Spleen (tissue), 11 donors: Measurements from ENCODE around the gene ASB10. TPM values are rescaled to one million over a fixed set of nuclear protein-coding genes. Genes with fewer than 3 reads are reported as not detected.
A peak's percentile ranks its signal among the peaks of the same experiment; 100 is the strongest.

ENCODE experiments used
- DNase-seq: peaks from one replicate; pipeline ENCODE4 v3.0.0-alpha.2; 2020
- H3K27ac ChIP-seq, 8 donors: fragments of 200-600 bp; sonication (generic) in 7 of 8; 1 replicate in 4 of 8; 2 replicates in 4 of 8; pipeline versions ENCODE4 v1.5.0 to v1.8.0; 2016 to 2021; ENCODE audit warnings: inconsistent platforms in 4 of 8, mild to moderate bottlenecking in 4 of 8, moderate library complexity in 1 of 8
- H3K27me3 ChIP-seq, 7 donors: fragments of 200-600 bp; sonication (generic) in 6 of 7; replicated peaks in 1 of 7; 1 replicate in 4 of 7; 2 replicates in 3 of 7; pipeline versions ENCODE4 v1.5.0 to v1.8.0; 2016 to 2021; ENCODE audit warnings: inconsistent platforms in 3 of 7, mild to moderate bottlenecking in 1 of 7
- H3K36me3 ChIP-seq, 6 donors: fragments of 200-600 bp; sonication (generic) in 5 of 6; 1 replicate in 4 of 6; 2 replicates in 2 of 6; pipeline versions ENCODE4 v1.5.0 to v1.8.0; 2016 to 2021; ENCODE audit warnings: inconsistent platforms in 2 of 6
- H3K4me1 ChIP-seq, 6 donors: fragments of 200-600 bp; sonication (generic) in 5 of 6; 1 replicate in 3 of 6; 2 replicates in 3 of 6; pipeline versions ENCODE4 v1.5.0 to v1.8.0; 2016 to 2021; ENCODE audit warnings: inconsistent platforms in 3 of 6
- H3K4me3 ChIP-seq, 8 donors: fragments of 200-600 bp; sonication (generic) in 7 of 8; 1 replicate in 4 of 8; 2 replicates in 4 of 8; pipeline versions ENCODE4 v1.5.0 to v1.8.0; 2016 to 2021; ENCODE audit warnings: inconsistent platforms in 4 of 8, mild to moderate bottlenecking in 4 of 8, moderate library complexity in 2 of 8
- H3K9me3 ChIP-seq, 8 donors: fragments of 200-600 bp; sonication (generic) in 7 of 8; 1 replicate in 4 of 8; 2 replicates in 4 of 8; pipeline versions ENCODE4 v1.5.0 to v1.8.0; 2016 to 2021; ENCODE audit warnings: inconsistent platforms in 4 of 8
- POLR2A ChIP-seq, 3 donors: fragments of 450-650 bp; IDR thresholded peaks; one replicate each; pipeline ENCODE4 v1.5.1; 2017; ENCODE audit warnings: antibody characterized with exemption in 3 of 3, mild to moderate bottlenecking in 1 of 3
- POLR2AphosphoS5 ChIP-seq, 3 donors: sonication (generic); formaldehyde crosslinking; IDR thresholded peaks; one replicate each; pipeline ENCODE4 v1.5.1; 2017; ENCODE audit warnings: antibody characterized with exemption in 3 of 3
- WGBS, 5 donors: extraction: QIAGEN DNeasy Blood & Tissue Kit in 3 of 5; methylation state at CpG; one replicate each; pipeline versions ENCODE4 v1.1.5 to v1.1.7; 2013 to 2018; 5-methylcytosine and 5-hydroxymethylcytosine counted together
- intact Hi-C: fragments of 100-400 bp; cut with DNase I; formaldehyde crosslinking; loops from one replicate; pipeline ENCODE4 v1.15.0; 2023; ENCODE audit warnings: low total_unique reads
- polyA plus RNA-seq, 3 donors: library from polyadenylated mRNA; stranded (reverse); fragments of 200-250 nt; gene quantifications; one replicate each; pipeline ENCODE4 v1.2.1, GENCODE V29; 2013
- total RNA-seq, 7 donors: library from RNA; depleted of rRNA in 3 of 7; stranded (reverse); fragments of >200 nt in 3 of 7; fragmentation: NEBNext Ultra II Directional in 4 of 7; extraction: Animal tissue kit (Norgen Biotek cat#: 25700) in 4 of 7; gene quantifications; one replicate each; pipeline versions ENCODE4 v1.1.0 to v1.2.1, GENCODE V29; 2016 to 2021
- TF ChIP-seq, protein P1 (sequence below), 11 experiments: fragments of 200-600 bp in 7 of 11; fragments of 450-650 bp in 4 of 11; sonication (generic) in 4 of 11; IDR thresholded peaks in 8 of 11; conservative IDR thresholded peaks in 3 of 11; 1 replicate in 7 of 11; 2 replicates in 4 of 11; pipeline versions ENCODE4 v1.4.0 to v1.8.0; 2016 to 2021; ENCODE audit warnings: antibody characterized with exemption in 11 of 11, inconsistent platforms in 4 of 11, mild to moderate bottlenecking in 1 of 11
- donor health status: healthy with polysubstance abuse.
- donor health status: DM: no; HTN: no; CAD: no; lungs with moderate emphysema.
- donor health status: DM: no; HTN: no; CAD: no.
- donor health status: Bipolar disorder and iron deficiency.
- donor health status: healthy.
- donor health status: DM: no; HTN: no; CAD: no.
- donor health status: DM: yes; HTN: yes; CAD: no.

Gene ASB10
- total and polyA plus RNA-seq, 10 donors: not detected

- intact Hi-C loops: no loop called here
- peaks cover 0 to 16% (median 0%) of the 10 kb centered on the region in 6 donors for H3K4me1 ChIP-seq
- no peak overlapping the region for H3K27ac ChIP-seq
- H3K4me3 ChIP-seq: no peak overlapping the region
- 81 to 89% (median 87%) methylated on average over 6 of the region's 6 CpGs for WGBS, 5 donors
- H3K27me3 ChIP-seq: peaks cover 0 to 34% (median 7%) of the 10 kb centered on the region in 7 donors
- peak; percentile 33 for DNase-seq
- TF ChIP-seq, protein P1, sequence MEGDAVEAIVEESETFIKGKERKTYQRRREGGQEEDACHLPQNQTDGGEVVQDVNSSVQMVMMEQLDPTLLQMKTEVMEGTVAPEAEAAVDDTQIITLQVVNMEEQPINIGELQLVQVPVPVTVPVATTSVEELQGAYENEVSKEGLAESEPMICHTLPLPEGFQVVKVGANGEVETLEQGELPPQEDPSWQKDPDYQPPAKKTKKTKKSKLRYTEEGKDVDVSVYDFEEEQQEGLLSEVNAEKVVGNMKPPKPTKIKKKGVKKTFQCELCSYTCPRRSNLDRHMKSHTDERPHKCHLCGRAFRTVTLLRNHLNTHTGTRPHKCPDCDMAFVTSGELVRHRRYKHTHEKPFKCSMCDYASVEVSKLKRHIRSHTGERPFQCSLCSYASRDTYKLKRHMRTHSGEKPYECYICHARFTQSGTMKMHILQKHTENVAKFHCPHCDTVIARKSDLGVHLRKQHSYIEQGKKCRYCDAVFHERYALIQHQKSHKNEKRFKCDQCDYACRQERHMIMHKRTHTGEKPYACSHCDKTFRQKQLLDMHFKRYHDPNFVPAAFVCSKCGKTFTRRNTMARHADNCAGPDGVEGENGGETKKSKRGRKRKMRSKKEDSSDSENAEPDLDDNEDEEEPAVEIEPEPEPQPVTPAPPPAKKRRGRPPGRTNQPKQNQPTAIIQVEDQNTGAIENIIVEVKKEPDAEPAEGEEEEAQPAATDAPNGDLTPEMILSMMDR (IDR thresholded peaks at IDR 0.05 in 8 of 11, conservative IDR thresholded peaks at IDR 0.05 in 3 of 11): no peak
- no peak for TF ChIP-seq POLR2AphosphoS5 (IDR thresholded peaks at IDR 0.05)
- no peak for TF ChIP-seq POLR2A (IDR thresholded peaks at IDR 0.05)
- H3K9me3 ChIP-seq: no peaks in the 10 kb centered on the region
- peaks cover 0 to 30% (median 26%) of the 10 kb centered on the region in 6 donors for H3K36me3 ChIP-seq
Measured at GRCh38 chr7:151209588-151209987, 22.5 kb upstream of the ASB10 start.

DNA sequence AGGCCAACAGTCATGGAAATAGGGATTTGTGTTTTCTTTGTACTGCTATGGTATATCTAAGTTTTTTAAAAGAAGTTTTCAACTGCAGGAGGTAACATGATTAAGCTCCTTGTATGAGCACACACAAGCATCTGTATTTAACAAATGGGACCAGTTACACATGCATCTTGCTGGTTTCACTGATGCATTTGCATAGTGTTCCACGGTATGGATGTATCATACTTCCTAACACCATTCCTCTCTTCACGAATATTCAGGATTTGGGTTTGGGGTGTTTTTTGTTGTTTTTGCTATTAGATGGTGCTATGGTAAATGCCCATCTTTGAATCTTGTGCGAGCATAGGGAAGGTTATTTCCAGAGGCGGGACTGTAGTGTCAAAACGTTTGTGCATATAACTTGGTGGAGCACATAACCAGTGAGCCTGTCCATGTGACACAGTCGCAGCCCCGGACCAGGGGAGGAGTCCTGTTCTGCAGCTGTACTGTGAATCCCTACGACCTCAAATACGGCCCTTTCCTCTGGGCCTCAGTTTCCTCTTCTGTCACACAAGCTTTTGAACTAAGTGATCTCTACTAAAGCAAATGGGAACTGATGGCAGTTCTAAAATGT, 21.3 kb upstream of the ASB10 start:
- no peak for TF ChIP-seq POLR2A (IDR thresholded peaks at IDR 0.05)
- TF ChIP-seq, protein P1 (IDR thresholded peaks at IDR 0.05 in 8 of 11, conservative IDR thresholded peaks at IDR 0.05 in 3 of 11): no peak
- no peak for TF ChIP-seq POLR2AphosphoS5 (IDR thresholded peaks at IDR 0.05)
- intact Hi-C loops: no loop called here
- DNase-seq: peak; percentile 30
- Histone ChIP-seq H3K4me3 (no peak overlapping the region), H3K4me1 (peaks cover 0 to 16% (median 0%) of the 10 kb centered on the region in 6 donors), H3K36me3 (peaks cover 0 to 18% (median 14%) of the 10 kb centered on the region in 6 donors), H3K9me3 (no peaks in the 10 kb centered on the region), H3K27ac (peak overlapping the region in 2 of 8 donors; percentile 26 to 49), H3K27me3 (peaks cover 0 to 47% (median 12%) of the 10 kb centered on the region in 7 donors)
- 73 to 79% (median 78%) methylated on average over 9 of the region's 9 CpGs for WGBS, 5 donors

DNA sequence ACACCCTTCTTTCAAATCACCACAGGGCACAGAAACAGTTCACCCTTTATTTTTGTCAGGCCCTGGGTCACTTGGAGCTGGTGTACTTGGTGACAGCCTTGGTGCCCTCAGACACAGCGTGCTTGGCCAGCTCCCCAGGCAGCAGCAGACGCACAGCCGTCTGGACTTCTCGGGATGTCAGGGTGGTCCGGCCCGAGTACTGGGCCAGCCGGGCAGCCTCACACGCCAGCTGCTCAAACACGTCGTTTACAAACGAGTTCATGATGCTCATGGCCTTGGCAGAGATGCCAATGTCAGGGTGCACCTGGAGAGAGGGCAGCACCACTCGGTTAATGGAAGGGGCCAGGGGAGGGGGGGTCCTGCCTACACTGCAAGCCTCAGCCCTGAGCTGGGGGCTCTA, 20.8 kb upstream of the ASB10 start:
- Histone ChIP-seq H3K9me3 (no peaks in the 10 kb centered on the region), H3K27me3 (peaks cover 0 to 52% (median 12%) of the 10 kb centered on the region in 7 donors), H3K36me3 (peaks cover 0 to 12% (median 8%) of the 10 kb centered on the region in 6 donors), H3K4me3 (no peak overlapping the region), H3K4me1 (peaks cover 0 to 16% (median 0%) of the 10 kb centered on the region in 6 donors), H3K27ac (peak overlapping the region in 3 of 8 donors; percentile 11 to 49 (median 26))
- intact Hi-C loops: no loop called here
- WGBS, 5 donors: 73 to 85% (median 81%) methylated on average over 6 to 12 of the region's 12 CpGs
- TF ChIP-seq POLR2AphosphoS5 (IDR thresholded peaks at IDR 0.05) (peak in 1 of 3 donors; percentile 30), POLR2A (IDR thresholded peaks at IDR 0.05) (no peak)
- DNase-seq: peak; percentile 63

GRCh38 chr7:151207315-151207714, 20.3 kb upstream of the ASB10 start:
- H3K4me3 ChIP-seq: no peak overlapping the region
- peaks cover 0 to 7% (median 3%) of the 10 kb centered on the region in 6 donors for H3K36me3 ChIP-seq
- TF ChIP-seq, protein P1 (IDR thresholded peaks at IDR 0.05 in 8 of 11, conservative IDR thresholded peaks at IDR 0.05 in 3 of 11): no peak
- TF ChIP-seq POLR2A (IDR thresholded peaks at IDR 0.05): no peak
- TF ChIP-seq POLR2AphosphoS5 (IDR thresholded peaks at IDR 0.05): no peak
- H3K27me3 ChIP-seq: peaks cover 0 to 52% (median 12%) of the 10 kb centered on the region in 7 donors
- H3K9me3 ChIP-seq: no peaks in the 10 kb centered on the region
- intact Hi-C loops: no loop called here
- WGBS, 5 donors: 21 to 43% (median 28%) methylated on average over 9 of the region's 9 CpGs
- peak overlapping the region in 3 of 8 donors; percentile 11 to 49 (median 26) for H3K27ac ChIP-seq
- H3K4me1 ChIP-seq: peaks cover 0 to 16% (median 0%) of the 10 kb centered on the region in 6 donors
- DNase-seq: no peak
